Measurements from ENCODE around the gene DMBT1.
A peak's percentile ranks its signal among the peaks of the same experiment; 100 is the strongest.

The DMBT1 gene

GRCh38 chr10:122519144-122519543, 41.4 kb upstream of the DMBT1 start:
- TF ChIP-seq CTCF (IDR thresholded peaks at IDR 0.05; ENCODE audit: insufficient read depth, low read depth, low read length, missing control alignments): no peak
- no peak for DNase-seq (ENCODE audit: low read depth)
- no peak overlapping the region for H3K4me3 ChIP-seq (ENCODE audit: low read length)

GRCh38 chr10:122519873-122520272, 40.7 kb upstream of the DMBT1 start:
- H3K4me3 ChIP-seq (ENCODE audit: low read length): no peak overlapping the region
- no peak for TF ChIP-seq CTCF (IDR thresholded peaks at IDR 0.05; ENCODE audit: insufficient read depth, low read depth, low read length, missing control alignments)
- no peak for DNase-seq (ENCODE audit: low read depth)

- H3K4me3 ChIP-seq (ENCODE audit: low read length): no peak overlapping the region
- no peak for TF ChIP-seq CTCF (IDR thresholded peaks at IDR 0.05; ENCODE audit: insufficient read depth, low read depth, low read length, missing control alignments)
- DNase-seq (ENCODE audit: low read depth): no peak
These were observed 39.5 kb upstream of the DMBT1 start for GRCh38 chr10:122521011-122521410.

GRCh38 chr10:122524811-122525210, 35.7 kb upstream of the DMBT1 start:
- no peak overlapping the region for H3K4me3 ChIP-seq (ENCODE audit: low read length)
- no peak for DNase-seq (ENCODE audit: low read depth)
- no peak for TF ChIP-seq CTCF (IDR thresholded peaks at IDR 0.05; ENCODE audit: insufficient read depth, low read depth, low read length, missing control alignments)

- H3K4me3 ChIP-seq (ENCODE audit: low read length): no peak overlapping the region
- peak; percentile 33 for TF ChIP-seq CTCF (IDR thresholded peaks at IDR 0.05; ENCODE audit: insufficient read depth, low read depth, low read length, missing control alignments)
- DNase-seq (ENCODE audit: low read depth): peak; percentile 29
These were observed 34.8 kb upstream of the DMBT1 start for GRCh38 chr10:122525788-122526187.

- no peak for DNase-seq (ENCODE audit: low read depth)
- H3K4me3 ChIP-seq (ENCODE audit: low read length): no peak overlapping the region
- TF ChIP-seq CTCF (IDR thresholded peaks at IDR 0.05; ENCODE audit: insufficient read depth, low read depth, low read length, missing control alignments): no peak
These were observed 33.7 kb upstream of the DMBT1 start for GRCh38 chr10:122526892-122527291.

- H3K4me3 ChIP-seq (ENCODE audit: low read length): no peak overlapping the region
- TF ChIP-seq CTCF (IDR thresholded peaks at IDR 0.05; ENCODE audit: insufficient read depth, low read depth, low read length, missing control alignments): no peak
- no peak for DNase-seq (ENCODE audit: low read depth)
These were observed 30.4 kb upstream of the DMBT1 start for GRCh38 chr10:122530177-122530576.

Data from epithelial cell of esophagus (primary cell).